ENCODE measurements around the gene GRPR. TPM values are rescaled to one million over a fixed set of nuclear protein-coding genes. Genes with fewer than 3 reads are reported as not detected.

Gene GRPR
- polyA plus RNA-seq, 1 of the 3 experiments (the other 2 are of a cell fraction), result 1.2 TPM

DNA sequence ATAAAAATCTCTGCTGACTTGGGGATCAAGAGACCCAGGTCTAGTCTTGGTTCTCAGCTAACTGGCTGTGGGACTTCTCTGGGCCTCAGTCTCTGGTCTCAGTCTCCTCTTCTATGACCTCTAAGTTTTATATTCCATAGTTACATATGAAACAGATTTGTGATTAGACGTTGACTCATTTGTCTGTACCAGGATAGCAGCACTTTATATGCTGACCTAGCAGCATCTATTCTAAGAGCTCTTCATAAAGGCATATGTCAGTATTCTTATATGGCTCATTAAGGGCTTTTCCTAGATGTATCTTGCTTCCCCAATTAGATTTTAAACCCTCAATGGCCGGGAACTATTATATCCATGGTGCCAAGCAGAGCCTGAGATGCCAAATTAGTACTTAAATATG lies 12.7 kb downstream of the GRPR start:
- Histone ChIP-seq H3K27me3 (ENCODE audit: insufficient read depth) (no peaks in the 10 kb centered on the region), H3K9me2 (no peaks in the 10 kb centered on the region), H3K4me2 (no peak overlapping the region), H2AFZ (ENCODE audit: low read depth) (no peak overlapping the region), H3K79me2 (ENCODE audit: insufficient read depth) (no peaks in the 10 kb centered on the region), H3K4me3 (ENCODE audit: low read depth in 2 of 2, low read length in 1 of 2) (no peak overlapping the region), H3F3A (replicated peaks; ENCODE audit: insufficient read depth) (no peaks in the 10 kb centered on the region), H3K4me1 (ENCODE audit: control insufficient read depth in 1 of 2, insufficient read depth in 2 of 2, low read depth in 1 of 2, low read length in 1 of 2) (no peaks in the 10 kb centered on the region), H3K9ac (no peak overlapping the region), H4K20me1 (ENCODE audit: insufficient read depth) (no peaks in the 10 kb centered on the region), H3K36me3 (replicated peaks in 1 of 2; ENCODE audit: control insufficient read depth in 1 of 2, insufficient read depth in 2 of 2, low read length in 1 of 2) (no peaks in the 10 kb centered on the region), H3K27ac (ENCODE audit: low read depth in 2 of 2, low read length in 1 of 2) (no peak overlapping the region), H3K9me3 (no peaks in the 10 kb centered on the region)
- CTCF ChIA-PET, result interaction anchor here (1.2 to 1.6 kb wide), 2 partner anchors 13 to 493 kb away, joined by 3 to 6 read pairs; partner anchors contain the start of gene GRPR
- WGBS (ENCODE audit: low lambda C conversion rate), result 32% methylated on average over 2 of the region's 2 CpGs
- POLR2A ChIA-PET, result no interaction called here
- TF ChIP-seq CHD2 (IDR thresholded peaks at IDR 0.05; ENCODE audit: low read length, partially characterized antibody) (no peak), RAD21 (IDR thresholded peaks at IDR 0.05; ENCODE audit: low read length) (no peak), ELF1 (IDR thresholded peaks at IDR 0.05) (no peak)
- DNase-seq, result no peak

DNA sequence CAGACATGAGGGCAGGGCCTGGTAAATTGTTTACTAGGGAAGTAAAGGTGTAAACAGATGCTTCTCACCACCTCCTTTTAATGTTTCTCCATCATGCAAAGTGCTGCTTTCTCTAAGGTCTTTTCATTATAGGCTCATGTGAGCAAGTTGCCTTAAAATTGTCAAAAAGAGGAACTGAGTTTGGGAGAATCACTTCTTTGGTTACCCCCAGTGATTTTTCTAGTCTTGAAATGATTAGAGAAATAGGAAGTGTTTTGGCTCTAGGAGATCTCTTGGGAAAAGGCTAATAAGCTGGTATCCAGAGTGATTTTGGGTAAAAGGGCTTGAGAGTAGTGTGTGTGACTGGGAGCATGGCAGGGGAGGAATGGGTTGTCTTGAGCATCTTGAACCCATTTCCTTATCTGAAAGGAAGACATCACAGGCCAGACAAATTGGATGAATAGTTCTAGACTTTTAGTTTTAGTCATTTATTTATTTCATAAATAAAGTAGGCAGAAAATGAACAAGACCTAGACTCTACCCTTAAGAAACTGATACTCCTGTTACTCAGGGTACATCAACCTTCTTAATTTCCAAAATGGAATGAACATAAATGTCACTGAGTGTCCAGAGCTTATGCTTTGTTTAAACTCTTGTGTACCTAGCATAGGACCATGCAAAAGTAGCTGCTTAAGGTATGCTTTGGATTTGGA lies 14.2 kb downstream of the GRPR start:
- Histone ChIP-seq H4K20me1 (ENCODE audit: insufficient read depth) (no peaks in the 10 kb centered on the region), H3K27ac (ENCODE audit: low read depth in 2 of 2, low read length in 1 of 2) (no peak overlapping the region), H3K9me3 (no peaks in the 10 kb centered on the region), H2AFZ (ENCODE audit: low read depth) (no peak overlapping the region), H3K79me2 (ENCODE audit: insufficient read depth) (no peaks in the 10 kb centered on the region), H3K9ac (no peak overlapping the region), H3F3A (replicated peaks; ENCODE audit: insufficient read depth) (no peaks in the 10 kb centered on the region), H3K4me3 (ENCODE audit: low read depth in 2 of 2, low read length in 1 of 2) (no peak overlapping the region), H3K36me3 (replicated peaks in 1 of 2; ENCODE audit: control insufficient read depth in 1 of 2, insufficient read depth in 2 of 2, low read length in 1 of 2) (no peaks in the 10 kb centered on the region), H3K9me2 (no peaks in the 10 kb centered on the region), H3K27me3 (ENCODE audit: insufficient read depth) (no peaks in the 10 kb centered on the region), H3K4me1 (ENCODE audit: control insufficient read depth in 1 of 2, insufficient read depth in 2 of 2, low read depth in 1 of 2, low read length in 1 of 2) (no peaks in the 10 kb centered on the region), H3K4me2 (no peak overlapping the region)
- CTCF ChIA-PET, result interaction anchor here (1.1 to 1.6 kb wide), 2 partner anchors 14 to 206 kb away, joined by 3 to 6 read pairs; partner anchors contain the start of gene GRPR
- no peak for TF ChIP-seq POLR2AphosphoS5 (IDR thresholded peaks at IDR 0.05; ENCODE audit: low read depth, low read length)
- no peak for TF ChIP-seq FOXJ3 (CRISPR knock-in tag; IDR thresholded peaks at IDR 0.05)
- no peak for TF ChIP-seq NRF1 (IDR thresholded peaks at IDR 0.05; ENCODE audit: low read depth, low read length)
- no peak for TF ChIP-seq TEAD4 (IDR thresholded peaks at IDR 0.05; ENCODE audit: borderline replicate concordance, insufficient read depth)
- no peak for TF ChIP-seq TAF1 (IDR thresholded peaks at IDR 0.05; ENCODE audit: borderline replicate concordance, low read depth, low read length)
- no peak for TF ChIP-seq YY1 (IDR thresholded peaks at IDR 0.05; ENCODE audit: low read depth)
- TF ChIP-seq, protein P1, sequence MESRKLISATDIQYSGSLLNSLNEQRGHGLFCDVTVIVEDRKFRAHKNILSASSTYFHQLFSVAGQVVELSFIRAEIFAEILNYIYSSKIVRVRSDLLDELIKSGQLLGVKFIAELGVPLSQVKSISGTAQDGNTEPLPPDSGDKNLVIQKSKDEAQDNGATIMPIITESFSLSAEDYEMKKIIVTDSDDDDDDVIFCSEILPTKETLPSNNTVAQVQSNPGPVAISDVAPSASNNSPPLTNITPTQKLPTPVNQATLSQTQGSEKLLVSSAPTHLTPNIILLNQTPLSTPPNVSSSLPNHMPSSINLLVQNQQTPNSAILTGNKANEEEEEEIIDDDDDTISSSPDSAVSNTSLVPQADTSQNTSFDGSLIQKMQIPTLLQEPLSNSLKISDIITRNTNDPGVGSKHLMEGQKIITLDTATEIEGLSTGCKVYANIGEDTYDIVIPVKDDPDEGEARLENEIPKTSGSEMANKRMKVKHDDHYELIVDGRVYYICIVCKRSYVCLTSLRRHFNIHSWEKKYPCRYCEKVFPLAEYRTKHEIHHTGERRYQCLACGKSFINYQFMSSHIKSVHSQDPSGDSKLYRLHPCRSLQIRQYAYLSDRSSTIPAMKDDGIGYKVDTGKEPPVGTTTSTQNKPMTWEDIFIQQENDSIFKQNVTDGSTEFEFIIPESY (IDR thresholded peaks at IDR 0.05; ENCODE audit: borderline replicate concordance, low read depth), result no peak
- TF ChIP-seq GABPA (IDR thresholded peaks at IDR 0.05; ENCODE audit: low read depth), result no peak
- TF ChIP-seq NFIC (IDR thresholded peaks at IDR 0.05; ENCODE audit: borderline replicate concordance), result no peak
- TF ChIP-seq, protein P2, sequence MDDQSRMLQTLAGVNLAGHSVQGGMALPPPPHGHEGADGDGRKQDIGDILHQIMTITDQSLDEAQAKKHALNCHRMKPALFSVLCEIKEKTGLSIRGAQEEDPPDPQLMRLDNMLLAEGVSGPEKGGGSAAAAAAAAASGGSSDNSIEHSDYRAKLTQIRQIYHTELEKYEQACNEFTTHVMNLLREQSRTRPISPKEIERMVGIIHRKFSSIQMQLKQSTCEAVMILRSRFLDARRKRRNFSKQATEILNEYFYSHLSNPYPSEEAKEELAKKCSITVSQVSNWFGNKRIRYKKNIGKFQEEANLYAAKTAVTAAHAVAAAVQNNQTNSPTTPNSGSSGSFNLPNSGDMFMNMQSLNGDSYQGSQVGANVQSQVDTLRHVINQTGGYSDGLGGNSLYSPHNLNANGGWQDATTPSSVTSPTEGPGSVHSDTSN (IDR thresholded peaks at IDR 0.05), result no peak
- no peak for TF ChIP-seq RXRA (IDR thresholded peaks at IDR 0.05; ENCODE audit: borderline replicate concordance, low read depth)
- DNase-seq, result no peak
- POLR2A ChIA-PET, result no interaction called here
